Heart left ventricle (tissue), 13 donors: ENCODE data around the gene SLC22A15.
"Not testable (repeated sequence)": the region's sequence is repeated elsewhere in the genome, so short reads cannot be mapped to it uniquely, and the experiment has no call there.

Experiments
- POLR2A ChIP-seq, 2 donors: fragments of 450-650 bp; IDR thresholded peaks; one replicate each; pipeline ENCODE4 v1.6.1; 2017; ENCODE audit warnings: antibody characterized with exemption in 2 of 2, mild to moderate bottlenecking in 2 of 2, moderate library complexity in 2 of 2
- TF ChIP-seq, protein P1 (sequence below), 12 donors: fragments of 200-600 bp; sonication (generic) in 4 of 12; IDR thresholded peaks; one replicate each; pipeline versions ENCODE4 v1.5.0 to v1.8.0; 2018 to 2022; ENCODE audit warnings: antibody characterized with exemption in 12 of 12, mild to moderate bottlenecking in 5 of 12
- donor health status: ischemic (EF 13 %, LVEDD 7.1; RV severe dilation, severe dysfunction).
- donor health status: DM: no; HTN: yes; CAD: no.
- donor health status: DM: no; HTN: no; CAD: no.
- donor health status: ischemic (EF 25% LVEDD 6.9; RV normal size, moderate dysfunction).
- donor health status: ischemic (EF 25% LVEDD 5.7; RV mildly dilated, moderate dysfunction).
- donor health status: ischemic (EF 35%, LVEDD 5.7; RV mildly dilated, moderate dysfunction).
- donor health status: nonischemic (EF 11% LVEDD 7.7; RV severe dilation, severe dysfunction).
- donor health status: DM: yes; HTN: yes; CAD: no.
- donor health status: PGD.
- donor health status: ischemic (EF 29% LVEDD 5.4; RV normal size, mild dysfunction).
- donor health status: nonischemic (EF 23%, LVEDD 6.1; RV moderate dilation, normal function).

DNA sequence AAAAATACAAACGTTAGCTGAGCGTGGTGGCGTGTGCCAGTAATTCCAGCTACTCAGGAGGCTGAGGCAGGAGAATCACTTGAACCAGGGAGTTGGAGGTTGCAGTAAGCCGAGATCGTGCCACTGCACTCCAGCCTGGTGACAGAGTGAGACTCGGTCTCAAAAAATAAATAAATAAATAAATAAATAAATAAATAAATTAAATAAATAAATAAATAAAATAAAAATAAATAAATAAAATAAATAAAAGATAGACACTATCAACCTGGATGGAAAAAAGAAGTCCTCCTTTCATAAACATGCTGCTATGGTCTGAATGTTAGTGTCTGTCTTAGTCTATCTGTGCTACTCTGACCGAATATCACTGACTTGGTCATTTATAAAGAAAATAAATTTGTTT lies 4.5 kb upstream of the SLC22A15 start:
- TF ChIP-seq, protein P1, sequence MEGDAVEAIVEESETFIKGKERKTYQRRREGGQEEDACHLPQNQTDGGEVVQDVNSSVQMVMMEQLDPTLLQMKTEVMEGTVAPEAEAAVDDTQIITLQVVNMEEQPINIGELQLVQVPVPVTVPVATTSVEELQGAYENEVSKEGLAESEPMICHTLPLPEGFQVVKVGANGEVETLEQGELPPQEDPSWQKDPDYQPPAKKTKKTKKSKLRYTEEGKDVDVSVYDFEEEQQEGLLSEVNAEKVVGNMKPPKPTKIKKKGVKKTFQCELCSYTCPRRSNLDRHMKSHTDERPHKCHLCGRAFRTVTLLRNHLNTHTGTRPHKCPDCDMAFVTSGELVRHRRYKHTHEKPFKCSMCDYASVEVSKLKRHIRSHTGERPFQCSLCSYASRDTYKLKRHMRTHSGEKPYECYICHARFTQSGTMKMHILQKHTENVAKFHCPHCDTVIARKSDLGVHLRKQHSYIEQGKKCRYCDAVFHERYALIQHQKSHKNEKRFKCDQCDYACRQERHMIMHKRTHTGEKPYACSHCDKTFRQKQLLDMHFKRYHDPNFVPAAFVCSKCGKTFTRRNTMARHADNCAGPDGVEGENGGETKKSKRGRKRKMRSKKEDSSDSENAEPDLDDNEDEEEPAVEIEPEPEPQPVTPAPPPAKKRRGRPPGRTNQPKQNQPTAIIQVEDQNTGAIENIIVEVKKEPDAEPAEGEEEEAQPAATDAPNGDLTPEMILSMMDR (IDR thresholded peaks at IDR 0.05) = not testable (repeated sequence)
- not testable (repeated sequence) for TF ChIP-seq POLR2A (IDR thresholded peaks at IDR 0.05)
